NK-92 treated with Interleukin-12 subunit alpha and Interleukin-12 subunit beta, amount 100 ng/mL, for 24 hours (cell line): Measurements from ENCODE around the gene KCNK1.

Experiments used
- DNase-seq: peaks from one replicate; lab custom pipeline; 2025; lab: John Stamatoyannopoulos, UW

The KCNK1 gene

GRCh38 chr1:233613252-233614172 lies at the start of gene KCNK1:
TSS of gene KCNK1 (plus strand) at chr1:233614106. CDS start at chr1:233614172, 66 bp downstream.
- DNase-seq: no peak

- DNase-seq: no peak
Measured at GRCh38 chr1:233565313-233565712, 48.6 kb upstream of the KCNK1 start.

- no peak for DNase-seq
Measured at GRCh38 chr1:233566886-233567285, 47.0 kb upstream of the KCNK1 start.

- no peak for DNase-seq
Measured at GRCh38 chr1:233569636-233570035, 44.3 kb upstream of the KCNK1 start.

GRCh38 chr1:233570216-233570615 lies 43.7 kb upstream of the KCNK1 start:
- DNase-seq: no peak

- no peak for DNase-seq
Measured at GRCh38 chr1:233570706-233571105, 43.2 kb upstream of the KCNK1 start.

GRCh38 chr1:233572896-233573295 lies 41.0 kb upstream of the KCNK1 start:
- DNase-seq: no peak

- no peak for DNase-seq
Measured at GRCh38 chr1:233575450-233575849, 38.5 kb upstream of the KCNK1 start.

- DNase-seq: no peak
Measured at GRCh38 chr1:233582439-233582838, 31.5 kb upstream of the KCNK1 start.

- no peak for DNase-seq
Measured at GRCh38 chr1:233584376-233584775, 29.5 kb upstream of the KCNK1 start.

GRCh38 chr1:233584931-233585330 lies 29.0 kb upstream of the KCNK1 start:
- DNase-seq: no peak

- no peak for DNase-seq
Measured at GRCh38 chr1:233586301-233586700, 27.6 kb upstream of the KCNK1 start.

GRCh38 chr1:233587196-233587595 lies 26.7 kb upstream of the KCNK1 start:
- no peak for DNase-seq

GRCh38 chr1:233587958-233588799 lies 25.7 kb upstream of the KCNK1 start:
- DNase-seq: no peak

GRCh38 chr1:233597489-233597901 lies 16.4 kb upstream of the KCNK1 start:
- no peak for DNase-seq

GRCh38 chr1:233598891-233599541 lies 14.9 kb upstream of the KCNK1 start:
- no peak for DNase-seq

- no peak for DNase-seq
Measured at GRCh38 chr1:233599542-233600073, 14.3 kb upstream of the KCNK1 start.

- no peak for DNase-seq
Measured at GRCh38 chr1:233600488-233600887, 13.4 kb upstream of the KCNK1 start.

GRCh38 chr1:233603478-233603877 lies 10.4 kb upstream of the KCNK1 start:
- DNase-seq: no peak

GRCh38 chr1:233605205-233605604 lies 8.7 kb upstream of the KCNK1 start:
- no peak for DNase-seq

- DNase-seq: no peak
Measured at GRCh38 chr1:233606813-233607212, 7.1 kb upstream of the KCNK1 start.
